GM10266 (cell line): ENCODE data around the gene SDC4.
A peak's percentile ranks its signal among the peaks of the same experiment; 100 is the strongest.

Source experiments
- DNase-seq: peaks from one replicate; pipeline ENCODE4 v3.0.0; 2012; ENCODE audit errors: extremely low spot score
- TF ChIP-seq, protein P1 (sequence below): IDR thresholded peaks from 2 replicates; pipeline ENCODE4 v1.5.1; 2012; ENCODE audit warnings: mild to moderate bottlenecking, low read depth; ENCODE audit not compliant: control insufficient read depth, insufficient read depth; ENCODE audit errors: missing control alignments

SDC4 gene

DNA sequence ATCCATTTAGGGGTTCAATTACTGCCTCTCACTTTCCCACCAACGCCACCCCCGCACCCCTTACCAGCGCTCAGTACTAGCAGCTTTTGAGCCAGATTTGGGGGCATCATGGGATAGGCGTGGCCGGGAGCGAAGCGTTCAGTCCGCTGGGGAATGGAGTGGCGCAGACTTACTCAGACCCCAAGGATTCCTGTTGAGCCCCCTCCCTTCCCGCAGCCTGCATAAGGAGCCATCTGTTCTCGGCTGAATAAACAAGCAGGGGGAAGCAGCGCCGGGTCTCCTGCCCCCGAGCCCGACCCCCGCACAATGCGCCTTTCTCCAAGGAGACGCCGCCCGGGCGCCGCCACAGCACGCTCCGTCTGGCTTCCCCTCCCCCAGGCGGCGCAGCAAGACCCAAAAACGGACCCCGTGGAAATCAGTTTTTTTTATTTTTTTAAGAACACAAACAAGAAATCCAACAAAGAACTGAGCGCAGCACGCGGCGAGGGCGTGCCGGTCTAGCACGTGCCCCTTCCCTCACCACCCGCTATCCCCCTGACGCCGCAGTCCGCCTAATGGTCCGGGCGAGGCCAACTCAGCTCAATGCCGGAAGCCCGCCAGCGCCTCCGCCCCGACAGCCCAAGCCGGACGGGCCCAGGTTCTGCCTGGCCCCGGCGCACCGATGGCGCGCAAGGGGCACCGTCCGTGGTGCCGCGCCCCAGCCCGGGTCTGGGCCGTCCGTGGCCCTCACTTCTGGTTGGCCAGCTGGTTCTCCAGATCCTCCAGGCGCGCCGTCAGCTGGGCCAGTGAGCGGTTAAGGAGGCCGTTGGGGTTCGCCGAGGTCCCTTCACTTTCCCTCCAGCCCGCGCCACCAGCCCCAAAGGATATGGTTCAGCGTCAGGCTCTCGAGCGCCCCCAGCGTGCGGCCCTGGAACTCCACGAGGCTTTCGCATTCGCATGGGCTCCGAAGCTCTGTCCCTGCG, 54.9 kb downstream of the SDC4 start:
- DNase-seq: peak; percentile 90
- TF ChIP-seq, protein P1, sequence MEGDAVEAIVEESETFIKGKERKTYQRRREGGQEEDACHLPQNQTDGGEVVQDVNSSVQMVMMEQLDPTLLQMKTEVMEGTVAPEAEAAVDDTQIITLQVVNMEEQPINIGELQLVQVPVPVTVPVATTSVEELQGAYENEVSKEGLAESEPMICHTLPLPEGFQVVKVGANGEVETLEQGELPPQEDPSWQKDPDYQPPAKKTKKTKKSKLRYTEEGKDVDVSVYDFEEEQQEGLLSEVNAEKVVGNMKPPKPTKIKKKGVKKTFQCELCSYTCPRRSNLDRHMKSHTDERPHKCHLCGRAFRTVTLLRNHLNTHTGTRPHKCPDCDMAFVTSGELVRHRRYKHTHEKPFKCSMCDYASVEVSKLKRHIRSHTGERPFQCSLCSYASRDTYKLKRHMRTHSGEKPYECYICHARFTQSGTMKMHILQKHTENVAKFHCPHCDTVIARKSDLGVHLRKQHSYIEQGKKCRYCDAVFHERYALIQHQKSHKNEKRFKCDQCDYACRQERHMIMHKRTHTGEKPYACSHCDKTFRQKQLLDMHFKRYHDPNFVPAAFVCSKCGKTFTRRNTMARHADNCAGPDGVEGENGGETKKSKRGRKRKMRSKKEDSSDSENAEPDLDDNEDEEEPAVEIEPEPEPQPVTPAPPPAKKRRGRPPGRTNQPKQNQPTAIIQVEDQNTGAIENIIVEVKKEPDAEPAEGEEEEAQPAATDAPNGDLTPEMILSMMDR: peak; percentile 87

DNA sequence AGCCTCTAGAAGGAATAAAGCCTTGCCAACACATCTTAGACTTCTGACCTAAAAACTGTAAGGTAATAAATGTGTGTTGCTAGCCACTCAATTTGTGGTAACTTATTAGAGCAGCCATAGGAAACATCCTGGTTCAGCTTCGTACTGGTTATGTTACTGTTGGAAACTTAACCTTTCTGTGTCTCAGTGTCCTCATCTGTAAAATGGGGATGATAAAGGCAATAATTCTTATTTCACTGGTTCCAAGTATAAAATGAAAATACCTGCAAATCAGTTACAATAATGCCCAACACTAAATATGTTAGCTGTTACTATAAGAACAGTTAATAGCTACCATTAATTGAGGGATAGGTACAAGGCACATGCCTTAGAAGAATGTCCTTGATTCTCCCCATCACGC, 55.9 kb downstream of the SDC4 start:
- TF ChIP-seq, protein P1: no peak
- DNase-seq: no peak

DNA sequence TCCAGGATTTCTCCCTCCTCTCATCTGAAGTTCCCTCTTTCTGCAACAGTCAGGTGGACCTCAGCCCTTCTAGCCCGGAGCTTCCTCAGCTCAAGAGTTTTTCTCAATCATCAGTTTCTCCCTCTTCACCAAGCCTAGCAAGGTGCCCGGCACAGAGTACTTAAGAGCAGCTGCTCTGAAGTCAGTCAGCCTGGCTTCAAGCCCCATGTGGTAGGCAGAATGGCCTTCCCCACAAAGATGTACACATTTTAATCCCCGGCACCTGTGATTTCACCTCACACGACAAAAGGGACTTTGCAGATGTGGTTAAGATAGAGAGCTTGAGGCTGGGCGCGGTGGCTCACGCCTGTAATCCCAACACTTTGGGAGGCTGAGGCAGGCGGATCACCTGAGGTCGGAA, 56.7 kb downstream of the SDC4 start:
- DNase-seq: no peak

DNA sequence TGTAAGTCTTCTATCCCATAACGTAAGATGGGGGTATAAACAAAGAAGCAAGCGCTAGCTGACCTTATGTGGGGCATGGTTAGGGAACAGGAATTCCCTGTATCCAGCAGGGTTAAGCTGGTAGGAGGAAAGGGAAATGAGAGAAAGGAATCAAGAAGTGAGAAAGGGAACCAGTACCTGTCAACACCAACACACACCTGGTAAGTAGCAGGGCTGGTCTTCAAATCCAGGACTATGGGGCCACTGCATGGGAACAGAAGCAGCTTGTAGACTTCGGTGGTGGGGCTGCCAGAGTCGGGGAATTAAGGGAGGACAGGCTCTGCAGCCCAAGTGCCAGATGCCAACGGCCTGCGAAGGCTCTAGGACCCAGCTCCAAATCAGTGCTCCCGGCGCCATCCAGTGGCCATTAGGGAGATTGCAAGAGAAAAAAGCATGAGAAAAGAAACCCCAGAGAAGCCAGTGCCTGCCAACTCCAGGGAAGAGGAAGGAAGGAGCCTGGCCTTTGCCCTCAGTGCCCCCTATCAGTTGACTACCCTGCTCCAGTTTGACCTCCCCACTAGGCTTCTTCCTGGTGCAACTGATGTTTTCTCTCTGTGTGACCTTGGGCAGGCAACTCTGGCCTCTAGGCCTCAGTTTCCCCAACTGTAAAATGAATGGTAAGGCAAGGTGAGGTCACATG, 57.4 kb downstream of the SDC4 start:
- DNase-seq: peak; percentile 80

More for the DNA sequence above, 56.7 kb downstream of the SDC4 start:
- TF ChIP-seq, protein P1: no peak

DNA sequence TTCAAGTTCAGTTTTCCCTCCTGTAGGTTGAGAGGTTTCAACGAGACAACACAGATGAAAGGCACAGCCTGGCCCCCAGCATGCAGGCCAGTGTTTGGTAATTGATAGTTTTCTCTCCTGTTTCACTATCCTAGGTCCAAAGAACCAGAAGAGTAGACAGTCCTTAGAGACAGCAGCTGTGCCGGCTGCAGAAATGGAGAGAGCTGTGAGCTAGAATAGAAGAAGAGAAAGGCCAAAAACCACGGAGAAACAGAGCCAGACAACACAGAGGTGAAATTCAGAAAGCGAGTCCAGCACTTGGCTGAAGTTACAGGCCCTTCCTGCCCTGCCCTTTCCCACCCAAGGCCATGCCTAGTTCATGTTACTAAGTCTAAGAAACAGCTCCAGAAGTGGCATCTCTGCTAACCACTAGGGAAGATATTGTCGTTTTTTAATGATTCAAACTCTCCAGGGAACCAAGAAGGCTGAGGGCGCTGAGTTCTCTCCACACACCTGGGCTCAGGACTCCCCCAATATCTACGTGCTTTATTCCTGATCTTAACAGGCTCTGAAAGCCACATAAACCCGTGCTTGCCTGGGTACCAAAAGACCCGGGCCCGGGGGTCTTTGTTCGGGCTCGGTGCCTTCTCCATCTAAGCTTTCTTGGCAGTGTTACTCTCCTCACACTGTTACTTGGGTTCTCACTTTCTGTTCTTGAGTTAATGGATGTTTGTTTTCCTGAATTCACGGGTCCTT, 58.1 kb downstream of the SDC4 start:
- no peak for DNase-seq
- TF ChIP-seq, protein P1: no peak

More for the DNA sequence above, 57.4 kb downstream of the SDC4 start:
- TF ChIP-seq, protein P1: peak; percentile 83

DNA sequence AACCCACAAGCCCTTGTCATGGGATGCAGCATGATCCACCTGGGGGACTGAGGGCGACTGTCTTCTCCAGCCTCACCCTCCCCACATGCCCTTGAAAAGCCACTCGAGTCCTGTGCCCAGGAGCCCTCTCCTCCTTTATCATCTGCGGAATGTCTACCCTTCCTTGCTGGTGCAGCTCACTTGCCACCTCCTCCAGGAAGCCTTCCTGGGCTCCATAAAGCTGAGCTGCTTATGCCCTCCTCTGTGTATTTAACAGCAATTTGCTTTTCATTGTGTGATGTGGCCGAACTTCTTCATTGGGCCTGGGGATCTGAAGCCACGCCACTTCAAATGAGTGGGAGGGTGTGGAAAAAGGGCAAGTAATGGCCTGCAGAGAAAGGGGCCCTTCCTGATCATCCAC, 59.4 kb downstream of the SDC4 start:
- no peak for DNase-seq
- TF ChIP-seq, protein P1: no peak

DNA sequence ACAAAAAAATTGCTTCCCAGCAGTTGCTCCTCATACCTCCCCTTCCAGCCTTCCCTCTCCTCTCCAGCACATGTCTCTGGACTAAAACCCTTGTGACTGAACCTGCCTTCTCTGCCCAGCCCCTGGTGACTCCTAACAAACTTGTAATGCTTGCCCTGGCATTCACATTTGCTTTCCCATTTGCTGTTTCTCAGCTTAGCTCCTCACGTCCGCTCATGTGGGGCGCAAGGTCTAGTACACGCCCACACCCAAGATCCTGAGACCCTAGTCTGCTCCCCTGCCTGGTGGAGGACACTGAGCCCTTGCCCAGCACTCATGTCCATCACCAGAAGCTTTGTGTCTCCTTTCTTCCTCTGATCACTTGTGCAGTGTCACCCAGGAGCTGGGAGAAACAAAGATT, 59.8 kb downstream of the SDC4 start:
- DNase-seq: no peak
- TF ChIP-seq, protein P1: no peak
